H9 (cell line): Measurements from ENCODE around the gene MAP3K7CL. TPM values are rescaled to one million over a fixed set of nuclear protein-coding genes. Genes with fewer than 3 reads are reported as not detected.

ENCODE experiments used
- DNase-seq: peaks from one replicate; pipeline ENCODE4 v3.0.0-alpha.2; 2017
- H2AFZ ChIP-seq: one replicate; pipeline ENCODE4 v1.6.1; 2013; ENCODE audit warnings: mild to moderate bottlenecking, low read length, control low read depth, moderate library complexity
- H2AK5ac ChIP-seq: 2 replicates; pipeline ENCODE4 v1.6.1; 2013; ENCODE audit warnings: low read length, control low read depth, mixed read lengths; ENCODE audit not compliant: insufficient read length
- H2BK120ac ChIP-seq: one replicate; pipeline ENCODE4 v1.6.1; 2013; ENCODE audit warnings: low read depth, mild to moderate bottlenecking, low read length, control low read depth, inconsistent platforms; ENCODE audit not compliant: poor library complexity, severe bottlenecking
- H2BK12ac ChIP-seq: 2 replicates; pipeline ENCODE4 v1.6.1; 2013; ENCODE audit warnings: low read length, control low read depth, mixed read lengths, low read depth; ENCODE audit not compliant: insufficient read length
- H2BK15ac ChIP-seq: 2 replicates; pipeline ENCODE4 v1.6.1; 2013; ENCODE audit warnings: low read depth, low read length, control low read depth
- H2BK20ac ChIP-seq: one replicate; pipeline ENCODE4 v1.6.1; 2013; ENCODE audit warnings: low read depth, mild to moderate bottlenecking, low read length, control low read depth, inconsistent platforms; ENCODE audit not compliant: poor library complexity, severe bottlenecking
- H2BK5ac ChIP-seq: 2 replicates; pipeline ENCODE4 v1.6.1; 2013; ENCODE audit warnings: low read length, control low read depth, mixed read lengths; ENCODE audit not compliant: insufficient read length
- H3K14ac ChIP-seq: 2 replicates; pipeline ENCODE4 v1.6.1; 2013; ENCODE audit warnings: low read length, control low read depth; ENCODE audit not compliant: insufficient read depth
- H3K18ac ChIP-seq: 2 replicates; pipeline ENCODE4 v1.6.1; 2013; ENCODE audit warnings: low read depth, mild to moderate bottlenecking, mixed read lengths, low read length, control low read depth; ENCODE audit not compliant: insufficient read length
- H3K23ac ChIP-seq: 2 replicates; pipeline ENCODE4 v1.6.1; 2013; ENCODE audit warnings: low read length, control low read depth, mixed read lengths, low read depth; ENCODE audit not compliant: insufficient read length
- H3K23me2 ChIP-seq: 2 replicates; pipeline ENCODE4 v1.6.1; 2013; ENCODE audit warnings: low read depth, mild to moderate bottlenecking, mixed read lengths, low read length, control low read depth; ENCODE audit not compliant: insufficient read length, poor library complexity, severe bottlenecking
- H3K27ac ChIP-seq: 2 replicates; pipeline ENCODE4 v1.5.1; 2013; ENCODE audit warnings: low read length, control low read depth, mixed read lengths, low read depth; ENCODE audit not compliant: insufficient read length
- H3K27me3 ChIP-seq: 2 replicates; pipeline ENCODE4 v1.6.1; 2013; ENCODE audit warnings: low read length, control low read depth, inconsistent platforms; ENCODE audit not compliant: insufficient read depth
- H3K4ac ChIP-seq: 2 replicates; pipeline ENCODE4 v1.6.1; 2013; ENCODE audit warnings: low read depth, mild to moderate bottlenecking, control low read depth, inconsistent platforms, low read length, moderate library complexity
- H3K4me1 ChIP-seq: 2 replicates; pipeline ENCODE4 v1.6.1; 2013; ENCODE audit warnings: low read length, control low read depth, inconsistent platforms; ENCODE audit not compliant: insufficient read depth
- H3K4me2 ChIP-seq: 2 replicates; pipeline ENCODE4 v1.6.1; 2013; ENCODE audit warnings: low read length, control low read depth, mixed read lengths; ENCODE audit not compliant: insufficient read length, insufficient read depth
- H3K56ac ChIP-seq: 2 replicates; pipeline ENCODE4 v1.6.1; 2013; ENCODE audit warnings: low read depth, mild to moderate bottlenecking, mixed read lengths, low read length, control low read depth; ENCODE audit not compliant: insufficient read length
- H3K79me1 ChIP-seq: 2 replicates; pipeline ENCODE4 v1.6.1; 2013; ENCODE audit warnings: low read depth, mild to moderate bottlenecking, moderate library complexity, low read length, control low read depth, inconsistent platforms; ENCODE audit not compliant: insufficient read depth, poor library complexity, severe bottlenecking
- H3K79me2 ChIP-seq: 2 replicates; pipeline ENCODE4 v1.6.1; 2013; ENCODE audit warnings: low read length, control low read depth, inconsistent platforms; ENCODE audit not compliant: insufficient read depth
- H3K9ac ChIP-seq: 2 replicates; pipeline ENCODE4 v1.6.1; 2013; ENCODE audit warnings: low read length, control low read depth, mixed read lengths; ENCODE audit not compliant: insufficient read length; ENCODE audit errors: extremely low read depth
- H3K9me3 ChIP-seq: one replicate; pipeline ENCODE4 v1.6.1; 2013; ENCODE audit warnings: low read depth, low read length, inconsistent platforms; ENCODE audit not compliant: control insufficient read depth
- H3T11ph ChIP-seq: one replicate; pipeline ENCODE4 v1.6.1; 2013; ENCODE audit warnings: mild to moderate bottlenecking, low read length, control low read depth, inconsistent platforms
- H4K20me1 ChIP-seq: one replicate; pipeline ENCODE4 v1.6.1; 2013; ENCODE audit not compliant: control insufficient read depth, insufficient read length, insufficient read depth
- H4K5ac ChIP-seq: 2 replicates; pipeline ENCODE4 v1.6.1; 2013; ENCODE audit warnings: low read depth, mild to moderate bottlenecking, mixed read lengths, low read length, control low read depth; ENCODE audit not compliant: insufficient read length
- H4K8ac ChIP-seq: replicated peaks from 2 replicates; pipeline ENCODE4 v1.6.1; 2013; ENCODE audit warnings: low read length, control low read depth, mixed read lengths, low read depth; ENCODE audit not compliant: insufficient read length
- H4K91ac ChIP-seq: 2 replicates; pipeline ENCODE4 v1.6.1; 2013; ENCODE audit warnings: low read depth, mild to moderate bottlenecking, moderate library complexity, mixed read lengths, low read length, control low read depth; ENCODE audit not compliant: insufficient read length
- H3K27ac Mint-ChIP-seq, 3 experiments: 2 replicates in 2 of 3; 3 replicates in 1 of 3; pipeline ENCODE4 v1.8.0; 2020 to 2021; ENCODE audit warnings: mixed read lengths in 3 of 3, mild to moderate bottlenecking in 1 of 3, moderate library complexity in 1 of 3
- H3K27me3 Mint-ChIP-seq: 2 replicates; pipeline ENCODE4 v1.8.0; 2021; ENCODE audit warnings: low read depth, mild to moderate bottlenecking, moderate library complexity, mixed read lengths
- H3K36me3 Mint-ChIP-seq, 3 experiments: 2 replicates in 2 of 3; 3 replicates in 1 of 3; pipeline ENCODE4 v1.8.0; 2020 to 2021; ENCODE audit warnings: low read depth in 3 of 3, mixed read lengths in 3 of 3; ENCODE audit not compliant: insufficient read depth in 1 of 3
- H3K4me1 Mint-ChIP-seq, 2 experiments: 2 replicates each; pipeline ENCODE4 v1.8.0; 2020; ENCODE audit warnings: mixed read lengths in 2 of 2
- H3K4me3 Mint-ChIP-seq, 2 experiments: 2 replicates in 1 of 2; 3 replicates in 1 of 2; pipeline ENCODE4 v1.8.0; 2020 to 2021; ENCODE audit warnings: mild to moderate bottlenecking in 2 of 2, mixed read lengths in 2 of 2, moderate library complexity in 1 of 2
- H3K9me3 Mint-ChIP-seq, 2 experiments: 2 replicates in 1 of 2; 3 replicates in 1 of 2; pipeline ENCODE4 v1.8.0; 2020; ENCODE audit warnings: mild to moderate bottlenecking in 2 of 2, mixed read lengths in 2 of 2, moderate library complexity in 1 of 2
- CTCF ChIP-seq: fragments of 200-600 bp; sonication (generic); conservative IDR thresholded peaks from 3 replicates; pipeline ENCODE4 v1.8.0; 2021; ENCODE audit warnings: antibody characterized with exemption, mild to moderate bottlenecking
- whole genome bisulfite sequencing: extraction: QIAGEN DNeasy Blood & Tissue Kit; methylation state at CpG from one replicate; pipeline ENCODE4 v1.1.7; 2013; ENCODE audit warnings: missing lambda C conversion rate, low lambda C conversion rate, mixed read lengths; ENCODE audit not compliant: insufficient read length; ENCODE audit errors: extremely low coverage; 5-methylcytosine and 5-hydroxymethylcytosine counted together
- total RNA-seq: library from RNA; stranded (reverse); gene quantifications from 2 replicates; pipeline ENCODE4 v1.2.1, GENCODE V29; 2021

The MAP3K7CL gene
- total RNA-seq, 1 experiment from 2014 or later = not detected

- Histone ChIP-seq H4K91ac (no peak overlapping the region), H2BK15ac (no peak overlapping the region)
- no CpG with 5 or more reads among the region's 9 CpGs for WGBS
Measured at GRCh38 chr21:29092102-29092959, 38.1 kb upstream of the MAP3K7CL start.

More at GRCh38 chr21:29092102-29092959, 38.1 kb upstream of the MAP3K7CL start:
- no peak overlapping the region for H3K4me3 Mint-ChIP-seq
- no peak overlapping the region; a peak in 1 of 7 replicates for H3K27ac Mint-ChIP-seq
- Histone ChIP-seq H3K23ac (no peak overlapping the region), H3K18ac (no peak overlapping the region), H3K56ac (no peak overlapping the region), H2BK12ac (no peak overlapping the region), H3K27me3 (no peaks in the 10 kb centered on the region), H3K27ac (no peak overlapping the region), H2BK120ac (no peak overlapping the region), H3K14ac (no peak overlapping the region), H2AFZ (no peak overlapping the region), H3K9ac (no peak overlapping the region), H3K9me3 (no peaks in the 10 kb centered on the region), H3K79me1 (no peaks in the 10 kb centered on the region), H3K4me2 (no peak overlapping the region), H2AK5ac (no peak overlapping the region), H4K5ac (no peak overlapping the region), H4K20me1 (no peaks in the 10 kb centered on the region), H3K4me1 (no peaks in the 10 kb centered on the region), H2BK5ac (no peak overlapping the region), H3K79me2 (no peaks in the 10 kb centered on the region), H4K8ac (no peak overlapping the region), H2BK20ac (no peak overlapping the region), H3K23me2 (no peaks in the 10 kb centered on the region), H3K4ac (no peak overlapping the region), H3T11ph (no peak overlapping the region)
- H3K27me3 Mint-ChIP-seq = peaks cover 3% of the 10 kb centered on the region; the same call in 1 of the 2 replicates
- no peaks in the 10 kb centered on the region for H3K9me3 Mint-ChIP-seq
- no peak for DNase-seq
- TF ChIP-seq CTCF = no peak
- no peaks in the 10 kb centered on the region for H3K36me3 Mint-ChIP-seq
- H3K4me1 Mint-ChIP-seq = peaks cover 5 to 6% of the 10 kb centered on the region in 2 experiments
